ENCODE data around the gene BRWD1. TPM values are rescaled to one million over a fixed set of nuclear protein-coding genes. Genes with fewer than 3 reads are reported as not detected.

The BRWD1 gene
- 10 to 100 TPM; 28.7 to 29.4 TPM for total RNA-seq

GRCh38 chr21:39313571-39314142 lies at the start of gene BRWD1:
TSS of gene BRWD1 (minus strand) at chr21:39313632. CDS start at chr21:39313491, 141 bp downstream.
- ChIA-PET CTCF (interaction anchor here (0.9 kb wide), 1 partner anchor 16 kb away, joined by 3 read pairs; no protein-coding TSS in a partner anchor), POLR2A (interaction anchor here (0.9 to 4.9 kb wide), 7 partner anchors 12 to 130 kb away, joined by 3 to 56 read pairs (median 8); partner anchors contain the start of genes HMGN1 and PSMG1)
- Mint-ChIP-seq H3K36me3 (peaks cover 26% of the 10 kb centered on the region), H3K4me1 (ENCODE audit: low read depth) (peaks cover 36% of the 10 kb centered on the region), H3K27ac (peak within 1 kb of the TSS; percentile 97), H3K27me3 (no peaks in the 10 kb centered on the region), H3K4me3 (peak within 1 kb of the TSS; percentile 92), H3K9me3 (no peaks in the 10 kb centered on the region)
- intact Hi-C loops (cut with micrococcal nuclease) = loop anchor here (1.0 to 5.0 kb wide), 4 partner anchors 67 to 506 kb away; partner anchors contain the start of gene ETS2
- peak; percentile 80 for DNase-seq

- CTCF ChIA-PET = no interaction called here
- intact Hi-C loops (cut with micrococcal nuclease) = no loop called here
- H3K4me1 Mint-ChIP-seq (ENCODE audit: low read depth) = no peaks in the 10 kb centered on the region
- no peaks in the 10 kb centered on the region for H3K27me3 Mint-ChIP-seq
- H3K9me3 Mint-ChIP-seq = no peaks in the 10 kb centered on the region
- POLR2A ChIA-PET = no interaction called here
- no peaks in the 10 kb centered on the region for H3K36me3 Mint-ChIP-seq
- no peak overlapping the region for H3K4me3 Mint-ChIP-seq
- no peak overlapping the region for H3K27ac Mint-ChIP-seq
- no peak for DNase-seq
Measured at GRCh38 chr21:39362733-39363132, 49.3 kb upstream of the BRWD1 start.

- CTCF ChIA-PET = no interaction called here
Measured at GRCh38 chr21:39359382-39359781, 46.0 kb upstream of the BRWD1 start.

GRCh38 chr21:39353295-39353694 lies 39.9 kb upstream of the BRWD1 start:
- ChIA-PET CTCF (no interaction called here), POLR2A (no interaction called here)
- Mint-ChIP-seq H3K9me3 (no peaks in the 10 kb centered on the region), H3K27me3 (peaks cover 4% of the 10 kb centered on the region), H3K36me3 (peaks cover 1% of the 10 kb centered on the region), H3K4me1 (ENCODE audit: low read depth) (peaks cover 5% of the 10 kb centered on the region), H3K4me3 (no peak overlapping the region), H3K27ac (no peak overlapping the region)
- DNase-seq = no peak
- intact Hi-C loops (cut with micrococcal nuclease) = no loop called here

More at GRCh38 chr21:39359382-39359781, 46.0 kb upstream of the BRWD1 start:
- H3K36me3 Mint-ChIP-seq = no peaks in the 10 kb centered on the region
- no peak overlapping the region for H3K4me3 Mint-ChIP-seq
- POLR2A ChIA-PET = interaction anchor here (1.0 kb wide), 1 partner anchor 14 kb away, joined by 3 read pairs; no protein-coding TSS in a partner anchor
- H3K27ac Mint-ChIP-seq = no peak overlapping the region
- DNase-seq = no peak
- no peaks in the 10 kb centered on the region for H3K9me3 Mint-ChIP-seq
- no peaks in the 10 kb centered on the region for H3K4me1 Mint-ChIP-seq (ENCODE audit: low read depth)
- intact Hi-C loops (cut with micrococcal nuclease) = no loop called here
- peaks cover 1% of the 10 kb centered on the region for H3K27me3 Mint-ChIP-seq

GRCh38 chr21:39350094-39351005 lies 36.9 kb upstream of the BRWD1 start:
- ChIA-PET POLR2A (interaction anchor here (2.3 to 3.7 kb wide), 4 partner anchors 30 to 167 kb away, joined by 11 to 56 read pairs (median 25); partner anchors contain the start of genes BRWD1 and PSMG1), CTCF (interaction anchor here (1.0 to 1.7 kb wide), 3 partner anchors 30 to 37 kb away, joined by 3 to 7 read pairs (median 5); a partner anchor contains a TSS)
- no peaks in the 10 kb centered on the region for H3K9me3 Mint-ChIP-seq

GRCh38 chr21:39349211-39350093 lies 36.0 kb upstream of the BRWD1 start:
- H3K4me1 Mint-ChIP-seq (ENCODE audit: low read depth) = peaks cover 31% of the 10 kb centered on the region
- intact Hi-C loops (cut with micrococcal nuclease) = loop anchor here (1.0 to 10.0 kb wide), 6 partner anchors 31 to 1785 kb away; partner anchors contain the start of gene PSMG1
- H3K27me3 Mint-ChIP-seq = peaks cover 2% of the 10 kb centered on the region
- peak overlapping the region; percentile 98 for H3K4me3 Mint-ChIP-seq
- ChIA-PET POLR2A (interaction anchor here (2.3 to 3.7 kb wide), 4 partner anchors 31 to 166 kb away, joined by 11 to 56 read pairs (median 25); partner anchors contain the start of genes BRWD1 and PSMG1), CTCF (interaction anchor here (1.0 to 2.3 kb wide), 4 partner anchors 31 to 38 kb away, joined by 3 to 7 read pairs (median 6); a partner anchor contains a TSS)
- H3K27ac Mint-ChIP-seq = peak overlapping the region; percentile 100
- H3K9me3 Mint-ChIP-seq = no peaks in the 10 kb centered on the region
- DNase-seq = peak; percentile 98
- H3K36me3 Mint-ChIP-seq = peaks cover 29% of the 10 kb centered on the region

More at GRCh38 chr21:39350094-39351005, 36.9 kb upstream of the BRWD1 start:
- Mint-ChIP-seq H3K36me3 (peaks cover 22% of the 10 kb centered on the region), H3K4me3 (peak overlapping the region; percentile 98), H3K4me1 (ENCODE audit: low read depth) (peaks cover 26% of the 10 kb centered on the region), H3K27ac (peak overlapping the region; percentile 100), H3K27me3 (peaks cover 2% of the 10 kb centered on the region)
- intact Hi-C loops (cut with micrococcal nuclease) = no loop called here
- no peak for DNase-seq

GRCh38 chr21:39348355-39349210 lies 35.2 kb upstream of the BRWD1 start, which contains the start of gene HMGN1:
TSS of gene HMGN1 (minus strand) at chr21:39349088. CDS start at chr21:39348917, 171 bp downstream.
- Mint-ChIP-seq H3K9me3 (no peaks in the 10 kb centered on the region), H3K4me1 (ENCODE audit: low read depth) (peaks cover 33% of the 10 kb centered on the region)
- peak; percentile 93 for DNase-seq

GRCh38 chr21:39348040-39348354 lies 34.6 kb upstream of the BRWD1 start:
- Mint-ChIP-seq H3K4me3 (peak overlapping the region; percentile 80), H3K27ac (peak overlapping the region; percentile 90), H3K27me3 (peaks cover 2% of the 10 kb centered on the region), H3K9me3 (no peaks in the 10 kb centered on the region), H3K4me1 (ENCODE audit: low read depth) (peaks cover 33% of the 10 kb centered on the region), H3K36me3 (peaks cover 39% of the 10 kb centered on the region)
- ChIA-PET POLR2A (interaction anchor here (0.9 to 3.7 kb wide), 5 partner anchors 31 to 165 kb away, joined by 3 to 56 read pairs (median 23); partner anchors contain the start of genes BRWD1 and PSMG1), CTCF (interaction anchor here (1.0 to 2.3 kb wide), 5 partner anchors 10 to 165 kb away, joined by 3 to 14 read pairs (median 3); partner anchors contain the start of gene PSMG1)
- no peak for DNase-seq
- intact Hi-C loops (cut with micrococcal nuclease) = loop anchor here (10.0 kb wide), 1 partner anchor 1783 kb away; no protein-coding TSS in a partner anchor

More at GRCh38 chr21:39348355-39349210, 35.2 kb upstream of the BRWD1 start, which contains the start of gene HMGN1:
- peaks cover 33% of the 10 kb centered on the region for H3K36me3 Mint-ChIP-seq
- H3K27me3 Mint-ChIP-seq = peaks cover 2% of the 10 kb centered on the region
- intact Hi-C loops (cut with micrococcal nuclease) = loop anchor here (1.0 to 10.0 kb wide), 6 partner anchors 32 to 1784 kb away; partner anchors contain the start of gene PSMG1
- ChIA-PET POLR2A (interaction anchor here (0.9 to 3.7 kb wide), 5 partner anchors 32 to 165 kb away, joined by 3 to 56 read pairs (median 23); partner anchors contain the start of genes BRWD1 and PSMG1), CTCF (interaction anchor here (1.0 to 2.3 kb wide), 7 partner anchors 31 to 165 kb away, joined by 3 to 14 read pairs (median 5); partner anchors contain the start of gene PSMG1)
- H3K27ac Mint-ChIP-seq = peak within 1 kb of the TSS; percentile 100
- peak within 1 kb of the TSS; percentile 98 for H3K4me3 Mint-ChIP-seq

- POLR2A ChIA-PET = interaction anchor here (0.9 to 3.7 kb wide), 5 partner anchors 31 to 164 kb away, joined by 3 to 56 read pairs (median 11); partner anchors contain the start of genes BRWD1 and PSMG1
- intact Hi-C loops (cut with micrococcal nuclease) = loop anchor here (10.0 kb wide), 1 partner anchor 1783 kb away; no protein-coding TSS in a partner anchor
- peak overlapping the region; percentile 80 for H3K4me3 Mint-ChIP-seq
- peaks cover 2% of the 10 kb centered on the region for H3K27me3 Mint-ChIP-seq
- DNase-seq = no peak
- no peaks in the 10 kb centered on the region for H3K9me3 Mint-ChIP-seq
- H3K36me3 Mint-ChIP-seq = peaks cover 40% of the 10 kb centered on the region
- peak overlapping the region; percentile 90 for H3K27ac Mint-ChIP-seq
- peaks cover 33% of the 10 kb centered on the region for H3K4me1 Mint-ChIP-seq (ENCODE audit: low read depth)
- CTCF ChIA-PET = interaction anchor here (0.9 to 2.3 kb wide), 5 partner anchors 10 to 164 kb away, joined by 3 to 14 read pairs (median 3); partner anchors contain the start of genes LCA5L and PSMG1
Measured at GRCh38 chr21:39347537-39347936, 34.1 kb upstream of the BRWD1 start.

Measured in activated CD4-positive, alpha-beta memory T cell treated with anti-CD3 and anti-CD28 coated beads for 36 hours (primary cell).